ENCODE measurements around the gene PCNA.

GRCh38 chr20:5073660-5074231 lies 46.0 kb downstream of the PCNA start:
- TF ChIP-seq CTCF (IDR thresholded peaks at IDR 0.05), result no peak
- TF ChIP-seq, protein P1, sequence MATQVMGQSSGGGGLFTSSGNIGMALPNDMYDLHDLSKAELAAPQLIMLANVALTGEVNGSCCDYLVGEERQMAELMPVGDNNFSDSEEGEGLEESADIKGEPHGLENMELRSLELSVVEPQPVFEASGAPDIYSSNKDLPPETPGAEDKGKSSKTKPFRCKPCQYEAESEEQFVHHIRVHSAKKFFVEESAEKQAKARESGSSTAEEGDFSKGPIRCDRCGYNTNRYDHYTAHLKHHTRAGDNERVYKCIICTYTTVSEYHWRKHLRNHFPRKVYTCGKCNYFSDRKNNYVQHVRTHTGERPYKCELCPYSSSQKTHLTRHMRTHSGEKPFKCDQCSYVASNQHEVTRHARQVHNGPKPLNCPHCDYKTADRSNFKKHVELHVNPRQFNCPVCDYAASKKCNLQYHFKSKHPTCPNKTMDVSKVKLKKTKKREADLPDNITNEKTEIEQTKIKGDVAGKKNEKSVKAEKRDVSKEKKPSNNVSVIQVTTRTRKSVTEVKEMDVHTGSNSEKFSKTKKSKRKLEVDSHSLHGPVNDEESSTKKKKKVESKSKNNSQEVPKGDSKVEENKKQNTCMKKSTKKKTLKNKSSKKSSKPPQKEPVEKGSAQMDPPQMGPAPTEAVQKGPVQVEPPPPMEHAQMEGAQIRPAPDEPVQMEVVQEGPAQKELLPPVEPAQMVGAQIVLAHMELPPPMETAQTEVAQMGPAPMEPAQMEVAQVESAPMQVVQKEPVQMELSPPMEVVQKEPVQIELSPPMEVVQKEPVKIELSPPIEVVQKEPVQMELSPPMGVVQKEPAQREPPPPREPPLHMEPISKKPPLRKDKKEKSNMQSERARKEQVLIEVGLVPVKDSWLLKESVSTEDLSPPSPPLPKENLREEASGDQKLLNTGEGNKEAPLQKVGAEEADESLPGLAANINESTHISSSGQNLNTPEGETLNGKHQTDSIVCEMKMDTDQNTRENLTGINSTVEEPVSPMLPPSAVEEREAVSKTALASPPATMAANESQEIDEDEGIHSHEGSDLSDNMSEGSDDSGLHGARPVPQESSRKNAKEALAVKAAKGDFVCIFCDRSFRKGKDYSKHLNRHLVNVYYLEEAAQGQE (IDR thresholded peaks at IDR 0.05; ENCODE audit: insufficient read depth in 1 of 2, low read depth in 2 of 2, low read length in 1 of 2), result no peak

Measured in Panc1 (cell line).